H1 (cell line): ENCODE measurements around the gene KCNJ9. TPM values are rescaled to one million over a fixed set of nuclear protein-coding genes. Genes with fewer than 3 reads are reported as not detected.

Experiments
- CTCF ChIA-PET: fragments of 300-600 bp; sonication (Branson Sonifier 250); formaldehyde crosslinking; loops from one replicate; lab custom pipeline; 2021; ENCODE audit not compliant: partially characterized antibody; lab: Charles Lee
- POLR2A ChIA-PET: fragments of 300-600 bp; sonication (Branson Sonifier 250); formaldehyde crosslinking; loops from one replicate; lab custom pipeline; 2021; ENCODE audit warnings: inconsistent platforms; ENCODE audit not compliant: partially characterized antibody; lab: Charles Lee
- DNase-seq, 2 experiments: peaks; one replicate each; pipeline versions ENCODE4 v3.0.0 to v3.0.0-alpha.2; 2010 to 2022; ENCODE audit warnings: low spot score in 2 of 2, low read depth in 1 of 2, mixed read lengths in 1 of 2
- FAIRE-seq: peaks from 2 replicates; lab custom pipeline; 2011; peaks lifted over from hg19 to GRCh38; lab: Jason Lieb, UNC
- H2AFZ ChIP-seq: 2 replicates; pipeline ENCODE4 v1.8.1; 2012; ENCODE audit warnings: low read length, inconsistent platforms
- H2AK5ac ChIP-seq: 2 replicates; pipeline ENCODE4 v1.6.1; 2013; ENCODE audit warnings: low read depth, low read length
- H2BK120ac ChIP-seq: replicated peaks from 2 replicates; pipeline ENCODE3; 2013; ENCODE audit warnings: low read depth, low read length, inconsistent platforms
- H2BK12ac ChIP-seq: 2 replicates; pipeline ENCODE4 v1.6.1; 2013; ENCODE audit warnings: low read depth, low read length
- H2BK15ac ChIP-seq: 2 replicates; pipeline ENCODE4 v1.6.1; 2013; ENCODE audit warnings: low read length
- H2BK20ac ChIP-seq: 2 replicates; pipeline ENCODE4 v1.6.1; 2013; ENCODE audit warnings: low read length
- H2BK5ac ChIP-seq: 2 replicates; pipeline ENCODE4 v1.6.1; 2013; ENCODE audit warnings: low read depth, low read length
- H3K14ac ChIP-seq: 2 replicates; pipeline ENCODE4 v1.6.1; 2013; ENCODE audit warnings: inconsistent platforms; ENCODE audit not compliant: insufficient read length
- H3K18ac ChIP-seq: 2 replicates; pipeline ENCODE4 v1.6.1; 2013; ENCODE audit warnings: low read length; ENCODE audit errors: extremely low read depth
- H3K23ac ChIP-seq: 2 replicates; pipeline ENCODE4 v1.6.1; 2013; ENCODE audit warnings: inconsistent platforms; ENCODE audit not compliant: insufficient read length
- H3K23me2 ChIP-seq: 2 replicates; pipeline ENCODE4 v1.6.1; 2013; ENCODE audit warnings: low read depth, low read length
- H3K27ac ChIP-seq: 2 replicates; pipeline ENCODE4 v1.6.1; 2011; ENCODE audit warnings: low read depth, low read length, inconsistent platforms
- H3K27me3 ChIP-seq, 4 experiments: replicated peaks in 1 of 4; 1 replicate in 1 of 4; 2 replicates in 3 of 4; pipeline versions ENCODE4 v1.6.1 to v1.8.1; 2011 to 2013; ENCODE audit warnings: low read length in 3 of 4, mild to moderate bottlenecking in 3 of 4, inconsistent platforms in 2 of 4, mixed read lengths in 2 of 4, moderate library complexity in 1 of 4; ENCODE audit not compliant: control insufficient read depth in 3 of 4, insufficient read depth in 3 of 4; ENCODE audit errors: extremely low read depth in 1 of 4
- H3K36me3 ChIP-seq, 4 experiments: 2 replicates each; pipeline versions ENCODE4 v1.6.1 to v1.8.1; 2011 to 2013; ENCODE audit warnings: mild to moderate bottlenecking in 4 of 4, low read length in 3 of 4, moderate library complexity in 2 of 4, control low read depth in 1 of 4, inconsistent platforms in 1 of 4; ENCODE audit not compliant: insufficient read depth in 4 of 4, control insufficient read depth in 2 of 4
- H3K4ac ChIP-seq: replicated peaks from 2 replicates; pipeline ENCODE3; 2013; ENCODE audit warnings: low read length, low read depth, mixed read lengths, inconsistent platforms; ENCODE audit not compliant: insufficient read length
- H3K4me1 ChIP-seq, 4 experiments: replicated peaks in 1 of 4; 1 replicate in 1 of 4; 2 replicates in 3 of 4; pipeline versions ENCODE4 v1.6.1 to v1.8.1; 2011 to 2013; ENCODE audit warnings: low read length in 3 of 4, inconsistent platforms in 2 of 4, mixed read lengths in 1 of 4; ENCODE audit not compliant: insufficient read depth in 4 of 4, control insufficient read depth in 3 of 4
- H3K4me2 ChIP-seq, 2 experiments: 2 replicates each; pipeline versions ENCODE4 v1.6.1 to v1.8.1; 2011 to 2013; ENCODE audit warnings: low read depth in 2 of 2, low read length in 2 of 2, control low read depth in 1 of 2, inconsistent platforms in 1 of 2, mild to moderate bottlenecking in 1 of 2; ENCODE audit not compliant: insufficient read depth in 1 of 2
- H3K4me3 ChIP-seq, 4 experiments: fragments of 200-600, 300-600 bp in 1 of 4; sonication (generic), shearing (Covaris generic), sonication (Bioruptor Twin) in 1 of 4; 2 replicates each; pipeline versions ENCODE4 v1.5.1 to v1.8.1; 2011 to 2016; ENCODE audit warnings: low read length in 4 of 4, low read depth in 3 of 4, control low read depth in 2 of 4, inconsistent platforms in 2 of 4, mild to moderate bottlenecking in 2 of 4, mixed read lengths in 1 of 4, moderate library complexity in 1 of 4; ENCODE audit not compliant: insufficient read depth in 2 of 4; ENCODE audit errors: extremely low read depth in 1 of 4
- H3K56ac ChIP-seq: replicated peaks from 2 replicates; pipeline ENCODE3; 2013; ENCODE audit warnings: low read depth, mild to moderate bottlenecking, mixed read lengths, low read length, inconsistent platforms; ENCODE audit not compliant: insufficient read length
- H3K79me1 ChIP-seq: 2 replicates; pipeline ENCODE4 v1.6.1; 2013; ENCODE audit warnings: low read depth, low read length, control low read depth
- H3K79me2 ChIP-seq, 2 experiments: 2 replicates each; pipeline versions ENCODE4 v1.6.1 to v1.8.1; 2012 to 2013; ENCODE audit warnings: low read length in 2 of 2, mild to moderate bottlenecking in 2 of 2, inconsistent platforms in 1 of 2; ENCODE audit not compliant: insufficient read depth in 2 of 2, control insufficient read depth in 1 of 2
- H3K9ac ChIP-seq, 4 experiments: replicated peaks in 1 of 4; 1 replicate in 1 of 4; 2 replicates in 3 of 4; pipeline versions ENCODE4 v1.6.1 to v1.8.1; 2011 to 2013; ENCODE audit warnings: low read depth in 3 of 4, low read length in 3 of 4, control low read depth in 2 of 4, mild to moderate bottlenecking in 2 of 4, moderate library complexity in 2 of 4, inconsistent platforms in 1 of 4; ENCODE audit errors: extremely low read depth in 1 of 4
- H3K9me3 ChIP-seq, 2 experiments: 2 replicates each; pipeline versions ENCODE4 v1.6.1 to v1.8.1; 2012 to 2013; ENCODE audit warnings: mild to moderate bottlenecking in 2 of 2, moderate library complexity in 2 of 2, control low read depth in 1 of 2, inconsistent platforms in 1 of 2, low read depth in 1 of 2, low read length in 1 of 2, mixed read lengths in 1 of 2; ENCODE audit not compliant: insufficient read depth in 2 of 2
- H4K20me1 ChIP-seq, 2 experiments: replicated peaks in 1 of 2; 2 replicates each; pipeline versions ENCODE3 to v1.8.1; 2011 to 2013; ENCODE audit warnings: inconsistent platforms in 2 of 2, low read length in 2 of 2, mild to moderate bottlenecking in 1 of 2; ENCODE audit not compliant: insufficient read depth in 2 of 2, control insufficient read depth in 1 of 2
- H4K5ac ChIP-seq: 2 replicates; pipeline ENCODE4 v1.6.1; 2013; ENCODE audit warnings: low read length, low read depth, mixed read lengths, inconsistent platforms; ENCODE audit not compliant: insufficient read length
- H4K8ac ChIP-seq: 2 replicates; pipeline ENCODE4 v1.8.0; 2013; ENCODE audit warnings: mild to moderate bottlenecking, moderate library complexity, low read length, inconsistent platforms; ENCODE audit not compliant: insufficient read depth; ENCODE audit errors: extremely low read depth
- H4K91ac ChIP-seq: replicated peaks from 2 replicates; pipeline ENCODE3; 2013; ENCODE audit warnings: low read length, mixed read lengths, inconsistent platforms; ENCODE audit not compliant: insufficient read length
- CEBPB ChIP-seq: IDR thresholded peaks from 2 replicates; pipeline ENCODE4 v1.6.1; 2012; ENCODE audit warnings: low read depth, low read length
- EGR1 ChIP-seq: IDR thresholded peaks from 2 replicates; pipeline ENCODE4 v1.6.1; 2011; ENCODE audit warnings: low read depth, low read length, borderline replicate concordance
- EZH2 ChIP-seq: fragments of 200-600 bp; sonication (generic); IDR thresholded peaks from 2 replicates; pipeline ENCODE4 v1.7.1; 2012; ENCODE audit warnings: low read depth, mild to moderate bottlenecking, moderate library complexity, low read length, inconsistent platforms; ENCODE audit not compliant: severe bottlenecking
- KDM4A ChIP-seq: IDR thresholded peaks from one replicate; pipeline ENCODE4 v1.7.1; 2012; ENCODE audit warnings: low read depth, mild to moderate bottlenecking, moderate library complexity, low read length, inconsistent platforms; ENCODE audit not compliant: severe bottlenecking
- KDM5A ChIP-seq: fragments of 200-600 bp; IDR thresholded peaks from 2 replicates; pipeline ENCODE4 v1.7.1; 2012; ENCODE audit warnings: mild to moderate bottlenecking, low read length, inconsistent platforms, mixed read lengths
- POLR2A ChIP-seq, 2 experiments: IDR thresholded peaks; 1 replicate in 1 of 2; 2 replicates in 1 of 2; pipeline ENCODE4 v1.6.1; 2011; ENCODE audit warnings: low read depth in 2 of 2, low read length in 2 of 2, mild to moderate bottlenecking in 2 of 2; ENCODE audit errors: control extremely low read depth in 1 of 2
- SP1 ChIP-seq: IDR thresholded peaks from 2 replicates; pipeline ENCODE4 v1.6.1; 2011; ENCODE audit warnings: low read depth, low read length
- polyA plus RNA-seq, 7 experiments: library from polyadenylated mRNA; depleted of rRNA in 3 of 7; stranded (reverse) in 5 of 7; unstranded in 2 of 7; fragments of >200 nt in 5 of 7; fragments of 200-250 nt in 2 of 7; gene quantifications; 1 replicate in 5 of 7; 2 replicates in 1 of 7; 4 replicates in 1 of 7; pipeline versions ENCODE4 v1.2.1 to v1.2.3, GENCODE V29; 2011 to 2013; ENCODE audit warnings: missing spikeins in 2 of 7, mixed read lengths in 2 of 7
- total RNA-seq: library from RNA; stranded (reverse); fragmentation: NEBNext Ultra II Directional; extraction: Animal tissue kit (Norgen Biotek cat#: 25700); gene quantifications from 2 replicates; pipeline ENCODE4 v1.2.1, GENCODE V29; 2021
- TF ChIP-seq, protein P1 (sequence below), 3 experiments: IDR thresholded peaks; 1 replicate in 2 of 3; 2 replicates in 1 of 3; pipeline versions ENCODE4 v1.5.1 to v1.6.1; 2011; ENCODE audit warnings: low read length in 3 of 3, mild to moderate bottlenecking in 3 of 3, inconsistent platforms in 2 of 3, low read depth in 1 of 3, moderate library complexity in 1 of 3; ENCODE audit not compliant: insufficient read depth in 1 of 3; ENCODE audit errors: control extremely low read depth in 1 of 3
- TF ChIP-seq, protein P2 (sequence below): IDR thresholded peaks from 2 replicates; pipeline ENCODE4 v1.6.1; 2011; ENCODE audit warnings: low read length, improper control_type of control experiment

The KCNJ9 gene
- total and polyA plus RNA-seq, 2 of the 8 experiments (the other 6 are each of a cell fraction or from before 2014, with no cell fraction given), result 0.02 to 0.13 TPM

DNA sequence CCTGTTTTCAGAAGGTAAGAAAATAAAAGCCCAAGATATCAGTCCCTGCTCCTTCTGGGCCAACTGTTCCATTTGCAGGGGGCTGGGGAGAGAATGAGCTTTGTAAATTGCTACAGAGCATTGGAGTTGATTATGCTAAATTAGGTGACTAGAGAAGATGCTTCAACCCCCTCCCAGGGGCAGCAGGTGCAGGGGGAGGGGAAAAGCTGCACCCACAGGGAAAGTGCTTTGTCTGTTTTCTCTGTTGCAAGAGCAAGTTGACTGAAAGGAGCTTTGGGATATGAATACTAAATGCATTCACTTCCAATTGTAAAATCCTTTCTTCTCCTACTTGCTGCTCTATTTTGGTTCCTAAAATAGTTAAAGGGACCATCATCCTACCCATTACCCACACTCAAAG, 33.0 kb upstream of the KCNJ9 start:
- Histone ChIP-seq H3K27ac (no peak overlapping the region), H3K79me2 (no peaks in the 10 kb centered on the region), H3K56ac (no peak overlapping the region), H3K14ac (no peak overlapping the region), H3K4me2 (peak overlapping the region; percentile 36 to 47), H2AFZ (no peak overlapping the region), H2BK120ac (no peak overlapping the region), H4K20me1 (no peaks in the 10 kb centered on the region), H4K5ac (no peak overlapping the region), H3K4ac (no peak overlapping the region), H3K9me3 (no peaks in the 10 kb centered on the region), H4K8ac (no peak overlapping the region), H3K18ac (no peak overlapping the region), H3K4me1 (peaks cover 10 to 24% (median 16%) of the 10 kb centered on the region in 4 experiments), H3K23me2 (no peaks in the 10 kb centered on the region), H4K91ac (no peak overlapping the region), H3K27me3 (no peaks in the 10 kb centered on the region; a peak in 1 of 7 replicates), H2BK12ac (no peak overlapping the region), H3K23ac (no peak overlapping the region), H2AK5ac (no peak overlapping the region), H2BK20ac (0 out of 2 replicates have a peak overlapping the region, but pooled peaks have one; percentile 77), H3K9ac (no peak overlapping the region; a peak in 1 of 7 replicates)
- CTCF ChIA-PET, result interaction anchor here (2.1 to 46.4 kb wide), 2 partner anchors 26 to 121 kb away, joined by 4 to 1874 read pairs; partner anchors contain the start of genes IGSF8, KCNJ10 and KCNJ9
- no peak for FAIRE-seq
- POLR2A ChIA-PET, result interaction anchor here (0.8 to 3.4 kb wide), 3 partner anchors 17 to 40 kb away, joined by 3 to 18 read pairs (median 4); partner anchors contain the start of gene PIGM
- TF ChIP-seq CEBPB (no peak), SP1 (peak; percentile 20; the same call in 1 of the 2 replicates), POLR2A (IDR thresholded peaks at IDR 0.05; ENCODE audit: control extremely low read depth in 1 of 2, low read depth in 2 of 2, low read length in 2 of 2) (no peak), KDM5A (no peak), EZH2 (no peak), EGR1 (no peak), KDM4A (no peak)
- TF ChIP-seq, protein P1, sequence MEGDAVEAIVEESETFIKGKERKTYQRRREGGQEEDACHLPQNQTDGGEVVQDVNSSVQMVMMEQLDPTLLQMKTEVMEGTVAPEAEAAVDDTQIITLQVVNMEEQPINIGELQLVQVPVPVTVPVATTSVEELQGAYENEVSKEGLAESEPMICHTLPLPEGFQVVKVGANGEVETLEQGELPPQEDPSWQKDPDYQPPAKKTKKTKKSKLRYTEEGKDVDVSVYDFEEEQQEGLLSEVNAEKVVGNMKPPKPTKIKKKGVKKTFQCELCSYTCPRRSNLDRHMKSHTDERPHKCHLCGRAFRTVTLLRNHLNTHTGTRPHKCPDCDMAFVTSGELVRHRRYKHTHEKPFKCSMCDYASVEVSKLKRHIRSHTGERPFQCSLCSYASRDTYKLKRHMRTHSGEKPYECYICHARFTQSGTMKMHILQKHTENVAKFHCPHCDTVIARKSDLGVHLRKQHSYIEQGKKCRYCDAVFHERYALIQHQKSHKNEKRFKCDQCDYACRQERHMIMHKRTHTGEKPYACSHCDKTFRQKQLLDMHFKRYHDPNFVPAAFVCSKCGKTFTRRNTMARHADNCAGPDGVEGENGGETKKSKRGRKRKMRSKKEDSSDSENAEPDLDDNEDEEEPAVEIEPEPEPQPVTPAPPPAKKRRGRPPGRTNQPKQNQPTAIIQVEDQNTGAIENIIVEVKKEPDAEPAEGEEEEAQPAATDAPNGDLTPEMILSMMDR (IDR thresholded peaks at IDR 0.05; ENCODE audit: control extremely low read depth in 1 of 3, insufficient read depth in 1 of 3, low read depth in 1 of 3, low read length in 3 of 3), result no peak
- TF ChIP-seq, protein P2, sequence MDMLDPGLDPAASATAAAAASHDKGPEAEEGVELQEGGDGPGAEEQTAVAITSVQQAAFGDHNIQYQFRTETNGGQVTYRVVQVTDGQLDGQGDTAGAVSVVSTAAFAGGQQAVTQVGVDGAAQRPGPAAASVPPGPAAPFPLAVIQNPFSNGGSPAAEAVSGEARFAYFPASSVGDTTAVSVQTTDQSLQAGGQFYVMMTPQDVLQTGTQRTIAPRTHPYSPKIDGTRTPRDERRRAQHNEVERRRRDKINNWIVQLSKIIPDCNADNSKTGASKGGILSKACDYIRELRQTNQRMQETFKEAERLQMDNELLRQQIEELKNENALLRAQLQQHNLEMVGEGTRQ, result no peak
- TF ChIP-seq, all 59 proteins: peak for 1
- no peak overlapping the region for H2BK15ac ChIP-seq
- no peak overlapping the region; a peak in 1 of 8 replicates for H3K4me3 ChIP-seq
- H3K36me3 ChIP-seq, result no peaks in the 10 kb centered on the region
- H3K79me1 ChIP-seq, result no peaks in the 10 kb centered on the region
- no peak overlapping the region for H2BK5ac ChIP-seq
- DNase-seq, result no peak
